ENCODE results near the gene NEUROD4.

NEUROD4 gene

GRCh38 chr12:55058776-55059175 lies 39.0 kb downstream of the NEUROD4 start:
- DNase-seq (ENCODE audit: low read depth, low spot score): no peak

- no peak for DNase-seq (ENCODE audit: low read depth, low spot score)
Measured at GRCh38 chr12:55060470-55060869, 40.7 kb downstream of the NEUROD4 start.

GRCh38 chr12:55061024-55061423 lies 41.2 kb downstream of the NEUROD4 start:
- DNase-seq (ENCODE audit: low read depth, low spot score): no peak

- no peak for DNase-seq (ENCODE audit: low read depth, low spot score)
Measured at GRCh38 chr12:55063291-55063690, 43.5 kb downstream of the NEUROD4 start.

GRCh38 chr12:55065535-55065934 lies 45.8 kb downstream of the NEUROD4 start:
- DNase-seq (ENCODE audit: low read depth, low spot score): no peak

GRCh38 chr12:55067701-55068100 lies 47.9 kb downstream of the NEUROD4 start:
- no peak for DNase-seq (ENCODE audit: low read depth, low spot score)

GRCh38 chr12:55068416-55069010 lies 48.7 kb downstream of the NEUROD4 start:
- DNase-seq (ENCODE audit: low read depth, low spot score): peak; percentile 2

- no peak for DNase-seq (ENCODE audit: low read depth, low spot score)
Measured at GRCh38 chr12:55072083-55072482, 52.3 kb downstream of the NEUROD4 start.

- DNase-seq (ENCODE audit: low read depth, low spot score): peak; percentile 4
Measured at GRCh38 chr12:55073043-55074022, 53.6 kb downstream of the NEUROD4 start.

- DNase-seq (ENCODE audit: low read depth, low spot score): no peak
Measured at GRCh38 chr12:55074806-55075205, 55.0 kb downstream of the NEUROD4 start.

Measured in brain pericyte (primary cell).